IPS-18a (cell line): ENCODE measurements around the gene TNIK.

ENCODE experiments used
- H3K27ac ChIP-seq: one replicate; pipeline ENCODE4 v1.5.1; 2013; ENCODE audit warnings: low read length
- H3K27me3 ChIP-seq: one replicate; pipeline ENCODE4 v1.6.1; 2013; ENCODE audit warnings: mild to moderate bottlenecking, low read length; ENCODE audit not compliant: control insufficient read depth, insufficient read depth
- H3K36me3 ChIP-seq: one replicate; pipeline ENCODE4 v1.6.1; 2013; ENCODE audit warnings: low read depth, low read length; ENCODE audit not compliant: control insufficient read depth
- H3K4me1 ChIP-seq: one replicate; pipeline ENCODE4 v1.6.1; 2013; ENCODE audit warnings: low read depth, low read length; ENCODE audit not compliant: control insufficient read depth
- H3K4me3 ChIP-seq: one replicate; pipeline ENCODE4 v1.5.1; 2013; ENCODE audit warnings: low read length
- H3K9ac ChIP-seq: one replicate; pipeline ENCODE4 v1.6.1; 2013; ENCODE audit warnings: mild to moderate bottlenecking, low read length, moderate library complexity
- H3K9me3 ChIP-seq: one replicate; pipeline ENCODE4 v1.6.1; 2013; ENCODE audit warnings: low read depth, low read length; ENCODE audit not compliant: control insufficient read depth

The TNIK gene

DNA sequence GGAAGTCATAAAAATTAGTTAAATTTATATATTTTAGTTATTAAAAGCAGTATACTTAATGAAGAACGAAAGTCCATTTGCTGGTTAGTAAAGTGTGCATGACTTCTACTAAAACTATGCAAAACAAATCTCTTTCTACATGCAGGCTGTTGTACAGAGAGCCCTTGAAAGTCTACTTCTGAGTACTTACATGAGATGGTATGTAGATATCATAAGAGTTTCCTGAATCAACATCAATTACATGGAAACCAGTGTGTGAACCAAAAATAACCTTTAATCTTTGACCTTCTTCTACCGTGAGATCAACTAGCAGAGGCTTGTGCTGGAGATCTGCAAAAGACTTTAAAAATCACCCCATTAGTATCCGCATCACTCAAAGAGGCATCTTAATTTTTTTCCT is 391.5 kb downstream of the TNIK start:
- no peaks in the 10 kb centered on the region for H3K27me3 ChIP-seq
- no peaks in the 10 kb centered on the region for H3K9me3 ChIP-seq
- H3K27ac ChIP-seq: no peak overlapping the region
- no peak overlapping the region for H3K9ac ChIP-seq
- H3K36me3 ChIP-seq: peaks cover 13% of the 10 kb centered on the region
- H3K4me3 ChIP-seq: no peak overlapping the region
- no peaks in the 10 kb centered on the region for H3K4me1 ChIP-seq

- Histone ChIP-seq H3K36me3 (peaks cover 8% of the 10 kb centered on the region), H3K4me3 (no peak overlapping the region), H3K27ac (no peak overlapping the region), H3K4me1 (peaks cover 13% of the 10 kb centered on the region), H3K9ac (no peak overlapping the region), H3K9me3 (no peaks in the 10 kb centered on the region), H3K27me3 (no peaks in the 10 kb centered on the region)
Measured at GRCh38 chr3:171066206-171066605, 394.0 kb downstream of the TNIK start.

DNA sequence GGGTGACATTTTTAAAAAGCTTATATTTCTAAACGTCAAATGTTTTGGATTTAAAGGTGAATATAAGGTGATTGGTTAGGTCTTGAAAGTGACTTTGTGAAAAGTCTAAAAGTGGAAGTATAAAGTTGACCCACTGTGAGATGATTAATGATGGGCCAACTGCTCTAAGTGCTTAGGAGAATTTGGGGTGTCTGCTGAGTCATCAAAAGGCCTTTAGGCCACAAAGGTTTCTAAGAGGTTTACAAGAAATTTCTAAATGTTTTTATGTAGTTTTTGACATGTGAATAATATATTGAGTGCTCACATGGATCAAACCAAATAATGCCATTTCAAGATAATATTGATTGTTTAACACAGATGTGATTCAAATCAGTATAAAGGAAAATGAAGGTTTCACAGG is 394.5 kb downstream of the TNIK start:
- Histone ChIP-seq H3K27ac (no peak overlapping the region), H3K36me3 (peaks cover 8% of the 10 kb centered on the region), H3K4me1 (peaks cover 13% of the 10 kb centered on the region), H3K27me3 (no peaks in the 10 kb centered on the region), H3K4me3 (no peak overlapping the region), H3K9ac (no peak overlapping the region), H3K9me3 (no peaks in the 10 kb centered on the region)

GRCh38 chr3:171064461-171064860 is 395.7 kb downstream of the TNIK start:
- Histone ChIP-seq H3K4me3 (no peak overlapping the region), H3K36me3 (peaks cover 8% of the 10 kb centered on the region), H3K9me3 (no peaks in the 10 kb centered on the region), H3K27me3 (no peaks in the 10 kb centered on the region), H3K9ac (no peak overlapping the region), H3K27ac (no peak overlapping the region), H3K4me1 (peaks cover 13% of the 10 kb centered on the region)

- peak overlapping the region; percentile 2 for H3K4me3 ChIP-seq
- no peak overlapping the region for H3K9ac ChIP-seq
- H3K27ac ChIP-seq: no peak overlapping the region
- no peaks in the 10 kb centered on the region for H3K9me3 ChIP-seq
- H3K36me3 ChIP-seq: no peaks in the 10 kb centered on the region
- peaks cover 13% of the 10 kb centered on the region for H3K4me1 ChIP-seq
- no peaks in the 10 kb centered on the region for H3K27me3 ChIP-seq
Measured at GRCh38 chr3:171061749-171062148, 398.5 kb downstream of the TNIK start.

DNA sequence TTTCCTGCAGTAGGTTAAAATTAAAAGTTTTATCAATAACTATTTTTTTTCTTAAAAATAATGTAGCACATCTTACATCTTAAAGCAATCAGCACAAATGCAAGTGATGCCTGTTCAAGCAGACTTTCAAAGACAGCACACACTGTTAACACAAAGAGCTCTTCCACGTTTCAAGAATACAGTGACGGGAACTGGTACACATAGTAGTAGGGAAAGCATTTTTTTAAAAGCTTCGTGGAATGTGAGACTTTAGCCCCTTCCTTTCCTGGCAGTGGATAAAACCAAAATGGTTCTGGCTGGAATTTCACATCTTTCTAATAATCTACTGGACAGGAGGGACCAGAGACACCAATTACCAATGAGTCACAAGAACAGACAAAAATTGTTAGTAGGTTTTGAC is 400.2 kb downstream of the TNIK start:
- Histone ChIP-seq H3K4me3 (no peak overlapping the region), H3K4me1 (peaks cover 13% of the 10 kb centered on the region), H3K36me3 (no peaks in the 10 kb centered on the region), H3K27me3 (no peaks in the 10 kb centered on the region), H3K9ac (no peak overlapping the region), H3K9me3 (no peaks in the 10 kb centered on the region), H3K27ac (no peak overlapping the region)

- H3K9me3 ChIP-seq: no peaks in the 10 kb centered on the region
- no peaks in the 10 kb centered on the region for H3K27me3 ChIP-seq
- no peak overlapping the region for H3K4me3 ChIP-seq
- no peak overlapping the region for H3K27ac ChIP-seq
- H3K4me1 ChIP-seq: peaks cover 13% of the 10 kb centered on the region
- H3K36me3 ChIP-seq: no peaks in the 10 kb centered on the region
- no peak overlapping the region for H3K9ac ChIP-seq
Measured at GRCh38 chr3:171058873-171059603, 401.2 kb downstream of the TNIK start.

- no peaks in the 10 kb centered on the region for H3K9me3 ChIP-seq
- no peaks in the 10 kb centered on the region for H3K27me3 ChIP-seq
- H3K36me3 ChIP-seq: no peaks in the 10 kb centered on the region
- no peak overlapping the region for H3K9ac ChIP-seq
- H3K27ac ChIP-seq: no peak overlapping the region
- H3K4me3 ChIP-seq: no peak overlapping the region
- peaks cover 13% of the 10 kb centered on the region for H3K4me1 ChIP-seq
Measured at GRCh38 chr3:171058058-171058457, 402.1 kb downstream of the TNIK start.

GRCh38 chr3:171057072-171057471 is 403.1 kb downstream of the TNIK start:
- no peak overlapping the region for H3K4me3 ChIP-seq
- no peaks in the 10 kb centered on the region for H3K27me3 ChIP-seq
- H3K36me3 ChIP-seq: no peaks in the 10 kb centered on the region
- H3K9ac ChIP-seq: no peak overlapping the region
- H3K27ac ChIP-seq: no peak overlapping the region
- H3K4me1 ChIP-seq: peaks cover 8% of the 10 kb centered on the region
- no peaks in the 10 kb centered on the region for H3K9me3 ChIP-seq

GRCh38 chr3:171056528-171056927 is 403.7 kb downstream of the TNIK start:
- H3K4me1 ChIP-seq: peaks cover 3% of the 10 kb centered on the region
- H3K36me3 ChIP-seq: no peaks in the 10 kb centered on the region
- no peaks in the 10 kb centered on the region for H3K9me3 ChIP-seq
- H3K4me3 ChIP-seq: no peak overlapping the region
- H3K27me3 ChIP-seq: no peaks in the 10 kb centered on the region
- no peak overlapping the region for H3K9ac ChIP-seq
- no peak overlapping the region for H3K27ac ChIP-seq

DNA sequence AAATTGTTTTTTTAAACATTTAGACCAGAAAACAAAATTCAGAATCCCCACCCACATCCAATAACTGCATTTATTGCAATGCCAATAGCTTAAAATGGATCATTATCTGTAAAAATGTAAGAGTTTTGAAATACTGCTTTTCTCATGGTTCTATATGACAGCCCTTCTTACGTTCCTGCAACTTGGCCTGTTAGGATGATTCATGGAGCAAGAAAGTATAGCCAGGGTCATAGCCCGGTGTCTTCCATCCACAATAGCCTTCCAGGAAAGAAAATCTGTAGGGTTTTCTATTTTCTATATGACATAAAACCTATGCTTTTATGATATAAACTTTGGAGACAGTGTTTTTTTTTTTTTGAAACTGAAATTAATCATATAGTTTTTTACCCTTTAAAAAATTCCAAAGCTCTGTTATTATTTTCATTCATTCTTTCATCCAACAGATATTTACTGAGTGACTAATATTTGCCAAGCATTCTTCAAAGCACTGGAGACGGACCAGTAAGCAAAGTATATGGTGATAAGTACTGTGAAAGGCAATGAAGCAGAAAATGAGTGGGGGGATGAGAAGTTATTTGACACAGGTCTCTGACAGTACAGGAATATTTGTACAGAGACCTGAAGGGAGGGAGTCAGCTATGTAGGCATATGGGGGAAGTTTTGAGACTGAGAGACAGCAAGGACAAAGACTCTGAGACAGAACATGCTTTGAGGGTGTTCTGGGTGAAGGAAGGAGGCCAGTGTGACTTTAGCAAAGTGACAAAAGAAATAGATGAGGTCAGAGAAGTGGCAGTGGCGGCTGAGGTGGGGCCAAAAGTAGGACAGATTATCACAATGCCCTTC is 404.6 kb downstream of the TNIK start:
- no peak overlapping the region for H3K27ac ChIP-seq
- H3K9ac ChIP-seq: no peak overlapping the region

DNA sequence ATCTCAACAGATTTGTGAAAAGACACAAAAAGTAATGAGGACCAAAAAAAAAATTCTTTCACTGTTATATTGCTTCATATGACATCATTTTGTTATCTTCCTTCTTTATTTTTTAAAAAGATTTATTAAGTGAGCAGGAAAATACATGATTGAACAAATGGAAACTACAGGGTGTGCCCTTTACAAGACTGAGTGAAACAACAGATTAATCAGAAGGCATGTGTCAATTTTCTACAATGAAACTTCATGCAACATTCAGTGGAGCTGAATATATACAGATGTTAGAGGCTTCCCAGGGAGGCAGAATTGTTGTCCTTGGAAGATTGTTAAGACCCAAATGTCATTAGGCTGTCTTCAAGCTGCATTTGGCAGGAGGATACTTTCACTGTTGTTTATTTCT is 405.3 kb downstream of the TNIK start:
- H3K9me3 ChIP-seq: no peaks in the 10 kb centered on the region
- no peak overlapping the region for H3K27ac ChIP-seq
- no peaks in the 10 kb centered on the region for H3K36me3 ChIP-seq
- H3K9ac ChIP-seq: no peak overlapping the region
- no peaks in the 10 kb centered on the region for H3K4me1 ChIP-seq
- H3K4me3 ChIP-seq: no peak overlapping the region
- H3K27me3 ChIP-seq: no peaks in the 10 kb centered on the region

More for the DNA sequence above, 404.6 kb downstream of the TNIK start:
- no peaks in the 10 kb centered on the region for H3K4me1 ChIP-seq
- no peaks in the 10 kb centered on the region for H3K36me3 ChIP-seq
- no peaks in the 10 kb centered on the region for H3K27me3 ChIP-seq
- no peak overlapping the region for H3K4me3 ChIP-seq
- no peaks in the 10 kb centered on the region for H3K9me3 ChIP-seq
